ENCODE results near the gene RHPN2.
"Not testable (repeated sequence)": the region's sequence is repeated elsewhere in the genome, so short reads cannot be mapped to it uniquely, and the experiment has no call there.

RHPN2 gene

GRCh38 chr19:32945260-32945659 lies 119.4 kb downstream of the RHPN2 start:
- DNase-seq, result no peak
- no peak overlapping the region for H3K27ac ChIP-seq
- no peak for TF ChIP-seq CTCF (IDR thresholded peaks at IDR 0.05; ENCODE audit: low read depth, low read length, missing control alignments)
- no peak overlapping the region for H3K4me3 ChIP-seq (ENCODE audit: low read depth, low read length)
- H3K36me3 ChIP-seq (replicated peaks), result peaks cover 26% of the 10 kb centered on the region
- no peaks in the 10 kb centered on the region for H3K27me3 ChIP-seq (replicated peaks)
- in situ Hi-C loops (cut with HindIII; ENCODE audit: low pct_ligation_motif_present, low sequenced_read_pairs), result no loop called here

GRCh38 chr19:32941273-32941672 lies 123.4 kb downstream of the RHPN2 start:
- H3K27me3 ChIP-seq (replicated peaks); H3K27ac ChIP-seq; DNase-seq; H3K4me3 ChIP-seq (ENCODE audit: low read depth, low read length); in situ Hi-C loops (cut with HindIII; ENCODE audit: low pct_ligation_motif_present, low sequenced_read_pairs): not testable (repeated sequence)
- peaks cover 18% of the 10 kb centered on the region for H3K36me3 ChIP-seq (replicated peaks)

GRCh38 chr19:32936065-32936464 lies 128.6 kb downstream of the RHPN2 start:
- H3K4me3 ChIP-seq (ENCODE audit: low read depth, low read length), result no peak overlapping the region
- H3K36me3 ChIP-seq (replicated peaks), result peaks cover 7% of the 10 kb centered on the region
- no peaks in the 10 kb centered on the region for H3K27me3 ChIP-seq (replicated peaks)
- H3K27ac ChIP-seq, result no peak overlapping the region
- TF ChIP-seq CTCF (IDR thresholded peaks at IDR 0.05; ENCODE audit: low read depth, low read length, missing control alignments), result no peak
- in situ Hi-C loops (cut with HindIII; ENCODE audit: low pct_ligation_motif_present, low sequenced_read_pairs), result no loop called here
- DNase-seq, result no peak

GRCh38 chr19:32935629-32936028 lies 129.1 kb downstream of the RHPN2 start:
- in situ Hi-C loops (cut with HindIII; ENCODE audit: low pct_ligation_motif_present, low sequenced_read_pairs), result no loop called here
- peaks cover 7% of the 10 kb centered on the region for H3K36me3 ChIP-seq (replicated peaks)
- no peak for TF ChIP-seq CTCF (IDR thresholded peaks at IDR 0.05; ENCODE audit: low read depth, low read length, missing control alignments)
- no peak overlapping the region for H3K4me3 ChIP-seq (ENCODE audit: low read depth, low read length)
- DNase-seq, result no peak
- H3K27ac ChIP-seq, result no peak overlapping the region
- no peaks in the 10 kb centered on the region for H3K27me3 ChIP-seq (replicated peaks)

- no peak overlapping the region for H3K27ac ChIP-seq
- H3K27me3 ChIP-seq (replicated peaks), result no peaks in the 10 kb centered on the region
- no peak overlapping the region for H3K4me3 ChIP-seq (ENCODE audit: low read depth, low read length)
- in situ Hi-C loops (cut with HindIII; ENCODE audit: low pct_ligation_motif_present, low sequenced_read_pairs), result no loop called here
- H3K36me3 ChIP-seq (replicated peaks), result peaks cover 9% of the 10 kb centered on the region
- no peak for DNase-seq
- TF ChIP-seq CTCF (IDR thresholded peaks at IDR 0.05; ENCODE audit: low read depth, low read length, missing control alignments), result no peak
Observed at GRCh38 chr19:32933571-32933970, 131.1 kb downstream of the RHPN2 start.

- Histone ChIP-seq H3K4me3 (ENCODE audit: low read depth, low read length) (no peak overlapping the region), H3K36me3 (replicated peaks) (peaks cover 8% of the 10 kb centered on the region), H3K27ac (no peak overlapping the region), H3K27me3 (replicated peaks) (no peaks in the 10 kb centered on the region)
- TF ChIP-seq CTCF (IDR thresholded peaks at IDR 0.05; ENCODE audit: low read depth, low read length, missing control alignments), result no peak
- in situ Hi-C loops (cut with HindIII; ENCODE audit: low pct_ligation_motif_present, low sequenced_read_pairs), result no loop called here
- DNase-seq, result no peak
Observed at GRCh38 chr19:32930567-32930966, 134.1 kb downstream of the RHPN2 start.

Data from brain microvascular endothelial cell (primary cell).